IMR-90 (cell line): ENCODE measurements around the gene TNKS1BP1. TPM values are rescaled to one million over a fixed set of nuclear protein-coding genes. Genes with fewer than 3 reads are reported as not detected.
A peak's percentile ranks its signal among the peaks of the same experiment; 100 is the strongest.
"Not testable (repeated sequence)": the region's sequence is repeated elsewhere in the genome, so short reads cannot be mapped to it uniquely, and the experiment has no call there.

Source experiments
- ATAC-seq: fragments of 200-7000 bp; cut with Tn5 transposase; 2 replicates; pipeline ENCODE4 v1.9.1; 2020; ENCODE audit warnings: low read depth, mild to moderate bottlenecking, moderate library complexity
- BruUV-seq: library from RNA; stranded (reverse); fragments of 400-500 nt; replicated peaks from 2 replicates; lab custom pipeline; 2021; lab: Mats Ljungman, UMichigan
- CTCF ChIA-PET: fragments of 300-600 bp; formaldehyde crosslinking; extraction: SDS; loops from one replicate; lab custom pipeline; 2021; ENCODE audit warnings: antibody characterized with exemption; lab: Yijun Ruan, JAX
- POLR2A ChIA-PET: fragments of 300-600 bp; sonication (Branson Sonifier 250); formaldehyde crosslinking; loops from one replicate; lab custom pipeline; 2022; ENCODE audit warnings: antibody characterized with exemption; ENCODE audit not compliant: unreplicated experiment; lab: Charles Lee
- DNase-seq: peaks from one replicate; pipeline ENCODE4 v3.0.0; 2013
- H2AFZ ChIP-seq: replicated peaks from 2 replicates; pipeline ENCODE3; 2013; ENCODE audit warnings: low read length, mild to moderate bottlenecking; ENCODE audit not compliant: poor library complexity
- H2AK5ac ChIP-seq: 2 replicates; pipeline ENCODE4 v1.6.1; 2013; ENCODE audit warnings: low read depth, low read length, inconsistent platforms
- H2AK9ac ChIP-seq: replicated peaks from 2 replicates; pipeline ENCODE3; 2013; ENCODE audit warnings: mild to moderate bottlenecking, low read depth, low read length, moderate library complexity; ENCODE audit not compliant: poor library complexity
- H2BK120ac ChIP-seq: 2 replicates; pipeline ENCODE4 v1.6.1; 2013; ENCODE audit warnings: low read depth, low read length, inconsistent platforms
- H2BK15ac ChIP-seq: 3 replicates; pipeline ENCODE4 v1.6.1; 2013; ENCODE audit warnings: low read depth, low read length, inconsistent platforms
- H2BK20ac ChIP-seq: 2 replicates; pipeline ENCODE4 v1.6.1; 2013; ENCODE audit warnings: low read depth, mild to moderate bottlenecking, inconsistent platforms, low read length, moderate library complexity
- H2BK5ac ChIP-seq: 2 replicates; pipeline ENCODE4 v1.6.1; 2013; ENCODE audit warnings: mild to moderate bottlenecking, low read depth, low read length, inconsistent platforms; ENCODE audit not compliant: poor library complexity, severe bottlenecking
- H3K14ac ChIP-seq: replicated peaks from 2 replicates; pipeline ENCODE4 v1.6.1; 2013; ENCODE audit warnings: low read depth, low read length, inconsistent platforms
- H3K18ac ChIP-seq: 2 replicates; pipeline ENCODE4 v1.6.1; 2013; ENCODE audit warnings: low read depth, low read length, control low read depth
- H3K23ac ChIP-seq: 2 replicates; pipeline ENCODE4 v1.6.1; 2013; ENCODE audit warnings: low read depth, low read length, inconsistent platforms
- H3K27ac ChIP-seq: 2 replicates; pipeline ENCODE4 v1.5.1; 2013; ENCODE audit warnings: mild to moderate bottlenecking, control low read depth, low read length; ENCODE audit not compliant: insufficient read depth
- H3K27me3 ChIP-seq: 2 replicates; pipeline ENCODE4 v1.6.1; 2013; ENCODE audit warnings: low read length; ENCODE audit not compliant: control insufficient read depth, insufficient read depth
- H3K36me3 ChIP-seq: 2 replicates; pipeline ENCODE4 v1.6.1; 2013; ENCODE audit warnings: low read length, mixed read lengths; ENCODE audit not compliant: control insufficient read depth, insufficient read depth
- H3K4ac ChIP-seq: 2 replicates; pipeline ENCODE4 v1.6.1; 2013; ENCODE audit warnings: low read depth, low read length, inconsistent platforms
- H3K4me1 ChIP-seq: 2 replicates; pipeline ENCODE4 v1.6.1; 2013; ENCODE audit warnings: low read length, mixed read lengths; ENCODE audit not compliant: control insufficient read depth, insufficient read depth
- H3K4me2 ChIP-seq: 2 replicates; pipeline ENCODE4 v1.6.1; 2013; ENCODE audit warnings: low read depth, mild to moderate bottlenecking, control low read depth, low read length, moderate library complexity
- H3K4me3 ChIP-seq: 2 replicates; pipeline ENCODE4 v1.5.1; 2013; ENCODE audit warnings: low read depth, mild to moderate bottlenecking, control low read depth, low read length, moderate library complexity; ENCODE audit not compliant: insufficient read depth
- H3K56ac ChIP-seq: 2 replicates; pipeline ENCODE4 v1.6.1; 2013; ENCODE audit warnings: low read length, inconsistent platforms; ENCODE audit not compliant: insufficient read depth; ENCODE audit errors: extremely low read depth
- H3K79me1 ChIP-seq, 2 experiments: 2 replicates each; pipeline ENCODE4 v1.6.1; 2013; ENCODE audit warnings: low read length in 2 of 2, inconsistent platforms in 1 of 2, low read depth in 1 of 2
- H3K9ac ChIP-seq: 2 replicates; pipeline ENCODE4 v1.6.1; 2013; ENCODE audit warnings: low read depth, low read length, control low read depth
- H3K9me1 ChIP-seq: 2 replicates; pipeline ENCODE4 v1.6.1; 2013; ENCODE audit warnings: low read length, inconsistent platforms; ENCODE audit not compliant: insufficient read depth
- H3K9me3 ChIP-seq: 2 replicates; pipeline ENCODE4 v1.6.1; 2013; ENCODE audit warnings: low read length; ENCODE audit not compliant: control insufficient read depth, insufficient read depth
- H4K20me1 ChIP-seq: 2 replicates; pipeline ENCODE4 v1.6.1; 2013; ENCODE audit warnings: low read length, inconsistent platforms; ENCODE audit not compliant: insufficient read depth
- H4K5ac ChIP-seq: 2 replicates; pipeline ENCODE4 v1.6.1; 2013; ENCODE audit warnings: mild to moderate bottlenecking, low read depth, low read length, control low read depth
- H4K8ac ChIP-seq, 2 experiments: 2 replicates each; pipeline ENCODE4 v1.6.1; 2013; ENCODE audit warnings: low read depth in 2 of 2, low read length in 2 of 2, control low read depth in 1 of 2, inconsistent platforms in 1 of 2
- H4K91ac ChIP-seq: 2 replicates; pipeline ENCODE4 v1.6.1; 2013; ENCODE audit warnings: low read depth, low read length, inconsistent platforms; ENCODE audit not compliant: insufficient read depth
- CEBPB ChIP-seq: IDR thresholded peaks from 2 replicates; pipeline ENCODE4 v1.6.1; 2012; ENCODE audit warnings: low read depth, low read length, improper control_type of control experiment
- WGBS, 2 experiments: methylation state at CpG; one replicate each; pipeline versions ENCODE4 v1.1.5 to v1.1.7; 2013; ENCODE audit warnings: missing lambda C conversion rate in 2 of 2; ENCODE audit not compliant: insufficient read length in 1 of 2; ENCODE audit errors: extremely low coverage in 2 of 2; 5-methylcytosine and 5-hydroxymethylcytosine counted together
- dilution Hi-C: fragments of 300-500 bp; cut with HindIII; formaldehyde crosslinking; loops from one replicate; pipeline ENCODE4 v1.14.3; 2018; ENCODE audit warnings: low sequenced_read_pairs; ENCODE audit not compliant: unreplicated experiment
- in situ Hi-C: fragments of 300-500 bp; cut with MboI; formaldehyde crosslinking; loops from 3 replicates; pipeline ENCODE4 v1.14.3; 2019; ENCODE audit warnings: low sequenced_read_pairs, inconsistent platforms, mixed read lengths
- intact Hi-C: fragments of 100-400 bp; cut with micrococcal nuclease; formaldehyde crosslinking; loops from 2 replicates; pipeline ENCODE4 v1.10.0; 2022
- polyA plus RNA-seq, 3 experiments: library from polyadenylated mRNA; depleted of rRNA; stranded (reverse); fragments of >200 nt; gene quantifications; 2 replicates each; pipeline ENCODE4 v1.2.3, GENCODE V29; 2012; ENCODE audit warnings: low replicate concordance in 1 of 3
- total RNA-seq: library from RNA; depleted of rRNA; stranded (reverse); fragments of >200 nt; gene quantifications from 2 replicates; pipeline ENCODE4 v1.2.3, GENCODE V29; 2012

The TNKS1BP1 gene
- total and polyA plus RNA-seq, 2 of the 4 experiments (the other 2 are of a cell fraction) = 31.7 to 71.4 TPM

DNA sequence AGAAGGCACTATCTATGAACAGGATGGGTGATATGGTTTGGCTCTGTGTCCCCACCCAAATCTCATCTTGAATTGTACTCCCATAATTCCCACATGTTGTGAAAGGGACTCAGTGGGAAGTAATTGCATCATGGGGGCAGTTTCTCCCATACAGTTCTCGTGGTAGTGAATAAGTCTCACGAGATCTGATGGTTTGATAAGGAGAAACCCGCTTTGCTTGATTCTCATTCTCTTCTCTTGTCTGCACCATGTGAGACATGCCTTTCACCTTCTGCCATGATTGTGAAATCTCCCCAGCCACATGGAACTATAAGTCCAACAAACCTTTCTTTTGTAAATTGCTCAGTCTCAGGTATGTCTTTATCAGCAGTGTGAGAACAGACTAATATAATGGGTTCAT lies 28.5 kb downstream of the TNKS1BP1 start:
- H3K4me3 ChIP-seq, H2BK20ac ChIP-seq, H3K18ac ChIP-seq, H3K79me1 ChIP-seq, H2BK15ac ChIP-seq, in situ Hi-C loops, H4K5ac ChIP-seq, BruUV-seq, H3K56ac ChIP-seq, DNase-seq, POLR2A ChIA-PET, H4K8ac ChIP-seq, H3K4ac ChIP-seq, H3K23ac ChIP-seq, H2AFZ ChIP-seq, H3K27ac ChIP-seq, H4K91ac ChIP-seq, H3K9ac ChIP-seq, H3K4me2 ChIP-seq, H2AK5ac ChIP-seq, ATAC-seq, H2BK5ac ChIP-seq, H2AK9ac ChIP-seq, H4K20me1 ChIP-seq, H2BK120ac ChIP-seq, H3K27me3 ChIP-seq, H3K14ac ChIP-seq, CTCF ChIA-PET, intact Hi-C loops, dilution Hi-C loops: not testable (repeated sequence)
- TF ChIP-seq CEBPB = peak; percentile 59
- WGBS, 2 experiments = no CpG with 5 or more reads among the region's 3 CpGs
- H3K4me1 ChIP-seq = peaks cover 12% of the 10 kb centered on the region
- H3K9me3 ChIP-seq = peaks cover 12% of the 10 kb centered on the region
- peaks cover 40% of the 10 kb centered on the region for H3K36me3 ChIP-seq
- H3K9me1 ChIP-seq = peaks cover 14% of the 10 kb centered on the region
